ENCODE measurements around the gene KCNQ4. TPM values are rescaled to one million over a fixed set of nuclear protein-coding genes. Genes with fewer than 3 reads are reported as not detected.
A peak's percentile ranks its signal among the peaks of the same experiment; 100 is the strongest.

Gene KCNQ4
- total and polyA plus RNA-seq, 2 of the 4 experiments (the other 2 are of a cell fraction): 0.07 TPM; not detected in 1

- no peak overlapping the region for H3K18ac ChIP-seq (ENCODE audit: low read depth, low read length)
- dilution Hi-C loops (cut with HindIII; ENCODE audit: low sequenced_read_pairs, unreplicated experiment): no loop called here
- DNase-seq (no peak), ATAC-seq (ENCODE audit: low read depth) (no peak)
- 0 out of 2 replicates have a peak overlapping the region, but pooled peaks have one; percentile 46 for H3K9ac ChIP-seq (ENCODE audit: low read depth, low read length)
- in situ Hi-C loops (cut with MboI; ENCODE audit: low sequenced_read_pairs): no loop called here
- no peaks in the 10 kb centered on the region for H3K36me3 ChIP-seq (ENCODE audit: control insufficient read depth, insufficient read depth, low read length)
- H4K5ac ChIP-seq (ENCODE audit: low read depth, low read length): peak overlapping the region; percentile 32; the same call in 1 of the 2 replicates
- no peak overlapping the region for H3K27ac ChIP-seq (ENCODE audit: insufficient read depth, low read length)
- no peak overlapping the region for H3K4me3 ChIP-seq (ENCODE audit: insufficient read depth, low read depth, low read length)
- H2BK15ac ChIP-seq (ENCODE audit: low read depth, low read length): no peak overlapping the region
- CTCF ChIA-PET: interaction anchor here (0.6 to 4.8 kb wide), 5 partner anchors 12 to 92 kb away, joined by 3 to 19 read pairs (median 4); no protein-coding TSS in a partner anchor
- H2AFZ ChIP-seq (replicated peaks; ENCODE audit: low read length, poor library complexity): peak overlapping the region; percentile 92
- no peak overlapping the region for H4K8ac ChIP-seq (ENCODE audit: low read depth in 2 of 2, low read length in 2 of 2)
- no peak overlapping the region for H2BK20ac ChIP-seq (ENCODE audit: low read depth, low read length)
- 0 out of 2 replicates have a peak overlapping the region, but pooled peaks have one; percentile 65 for H3K14ac ChIP-seq (replicated peaks; ENCODE audit: low read depth, low read length)
- 0 out of 2 replicates have a peak overlapping the region, but pooled peaks have one; percentile 16 for H3K4ac ChIP-seq (ENCODE audit: low read depth, low read length)
- no peaks in the 10 kb centered on the region for H4K20me1 ChIP-seq (ENCODE audit: insufficient read depth, low read length)
- no peaks in the 10 kb centered on the region for H3K79me1 ChIP-seq (ENCODE audit: low read depth in 1 of 2, low read length in 2 of 2)
- BruUV-seq (replicated peaks): no TSS peak
- peak overlapping the region; percentile 86 for H2AK9ac ChIP-seq (replicated peaks; ENCODE audit: low read depth, low read length, poor library complexity)
- H3K56ac ChIP-seq (ENCODE audit: extremely low read depth, insufficient read depth, low read length): no peak overlapping the region
- 71% methylated on average over 2 of the region's 10 CpGs; no CpG with 5 or more reads in 1 of the 2 experiments for WGBS, 2 experiments (ENCODE audit: extremely low coverage in 2 of 2, insufficient read length in 1 of 2)
- H3K9me1 ChIP-seq (ENCODE audit: insufficient read depth, low read length): no peaks in the 10 kb centered on the region; the same call in 1 of the 2 replicates
- no peak overlapping the region for H2BK5ac ChIP-seq (ENCODE audit: low read depth, low read length, poor library complexity, severe bottlenecking)
- no peak overlapping the region for H2BK120ac ChIP-seq (ENCODE audit: low read depth, low read length)
- 0 out of 2 replicates have a peak, but pooled peaks cover 5% of the 10 kb centered on the region for H3K4me1 ChIP-seq (ENCODE audit: control insufficient read depth, insufficient read depth, low read length)
- no peaks in the 10 kb centered on the region for H3K9me3 ChIP-seq (ENCODE audit: control insufficient read depth, insufficient read depth, low read length)
- H3K27me3 ChIP-seq (ENCODE audit: control insufficient read depth, insufficient read depth, low read length): peaks cover 18% of the 10 kb centered on the region; the same call in 1 of the 2 replicates
- peak overlapping the region; percentile 59; the same call in 1 of the 2 replicates for H3K23ac ChIP-seq (ENCODE audit: low read depth, low read length)
- TF ChIP-seq CEBPB (IDR thresholded peaks at IDR 0.05; ENCODE audit: low read depth, low read length) (0 out of 2 replicates have a peak, but pooled peaks have one; percentile 22), MAFK (IDR thresholded peaks at IDR 0.05; ENCODE audit: low read depth, low read length) (no peak)
- H3K4me2 ChIP-seq (ENCODE audit: low read depth, low read length): peak overlapping the region; percentile 75
- no peak overlapping the region for H4K91ac ChIP-seq (ENCODE audit: insufficient read depth, low read depth, low read length)
- H2AK5ac ChIP-seq (ENCODE audit: low read depth, low read length): 0 out of 2 replicates have a peak overlapping the region, but pooled peaks have one; percentile 9
- intact Hi-C loops (cut with micrococcal nuclease): no loop called here
- POLR2A ChIA-PET (ENCODE audit: unreplicated experiment): no interaction called here
These were observed 77.2 kb downstream of the KCNQ4 start for GRCh38 chr1:40860706-40861223.

Data from IMR-90 (cell line).